BLaER1 (cell line): ENCODE measurements around the gene ARHGDIG.
A peak's percentile ranks its signal among the peaks of the same experiment; 100 is the strongest.

Source experiments
- H3K27ac ChIP-seq: shearing (Covaris generic); formaldehyde crosslinking; 2 replicates; pipeline ENCODE4 v1.8.1; 2022
- H3K27me3 ChIP-seq: shearing (Covaris generic); formaldehyde crosslinking; 2 replicates; pipeline ENCODE4 v1.8.1; 2022
- H3K36me3 ChIP-seq: shearing (Covaris generic); formaldehyde crosslinking; 2 replicates; pipeline ENCODE4 v1.8.1; 2022
- H3K4me1 ChIP-seq: shearing (Covaris generic); formaldehyde crosslinking; 2 replicates; pipeline ENCODE4 v1.8.1; 2022
- H3K4me2 ChIP-seq: shearing (Covaris generic); formaldehyde crosslinking; 2 replicates; pipeline ENCODE4 v1.8.1; 2022
- H3K4me3 ChIP-seq: shearing (Covaris generic); formaldehyde crosslinking; 2 replicates; pipeline ENCODE4 v1.8.1; 2022
- H3K9ac ChIP-seq: shearing (Covaris generic); formaldehyde crosslinking; 2 replicates; pipeline ENCODE4 v1.8.1; 2022
- H3K9me3 ChIP-seq: shearing (Covaris generic); formaldehyde crosslinking; 2 replicates; pipeline ENCODE4 v1.8.1; 2022
- H4K20me1 ChIP-seq: shearing (Covaris generic); formaldehyde crosslinking; 2 replicates; pipeline ENCODE4 v1.8.1; 2022
- Cebpa-rat ChIP-seq: shearing (Covaris generic); IDR thresholded peaks from 2 replicates; pipeline ENCODE4 v1.8.1; 2022

The ARHGDIG gene

DNA sequence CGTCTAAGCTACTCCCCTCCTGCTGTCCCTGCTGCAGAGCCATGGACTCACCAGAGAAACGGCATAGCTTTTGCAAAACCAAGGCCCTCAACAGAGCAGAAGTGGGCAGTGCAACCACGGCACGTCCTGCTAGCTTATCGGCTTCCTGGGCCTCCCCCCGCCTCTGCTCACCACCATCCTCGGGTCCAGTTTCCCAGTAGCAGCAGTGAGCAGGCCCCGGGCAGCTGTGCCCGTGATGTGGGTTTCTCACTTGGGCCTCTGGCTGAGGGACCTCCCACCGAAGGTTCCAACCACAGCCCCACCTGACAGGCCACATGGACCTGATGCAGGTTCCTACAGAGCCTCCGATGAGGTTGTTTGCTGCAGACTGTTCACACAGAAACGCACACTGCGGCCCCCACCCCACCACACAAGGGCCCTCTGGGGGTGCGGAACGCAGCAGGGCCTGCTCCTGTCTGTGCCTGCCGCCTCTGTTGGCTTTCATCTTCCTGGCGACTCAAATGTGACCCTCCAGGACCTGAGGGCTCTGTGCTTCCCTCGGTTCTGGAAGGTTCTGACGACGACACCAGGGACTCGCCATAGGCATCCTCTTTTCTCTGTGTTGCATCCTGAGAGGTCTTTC, 27.4 kb downstream of the ARHGDIG start:
- no peak overlapping the region for H3K4me3 ChIP-seq
- 0 out of 2 replicates have a peak overlapping the region, but pooled peaks have one; percentile 28 for H3K9ac ChIP-seq
- peak overlapping the region; percentile 63; the same call in 1 of the 2 replicates for H3K4me2 ChIP-seq
- no peak for TF ChIP-seq Cebpa-rat
- H3K27me3 ChIP-seq, result no peaks in the 10 kb centered on the region
- H3K4me1 ChIP-seq, result peaks cover 35% of the 10 kb centered on the region
- H3K9me3 ChIP-seq, result no peaks in the 10 kb centered on the region
- no peak overlapping the region for H3K27ac ChIP-seq
- peaks cover 92% of the 10 kb centered on the region for H3K36me3 ChIP-seq
- peaks cover 75% of the 10 kb centered on the region for H4K20me1 ChIP-seq

DNA sequence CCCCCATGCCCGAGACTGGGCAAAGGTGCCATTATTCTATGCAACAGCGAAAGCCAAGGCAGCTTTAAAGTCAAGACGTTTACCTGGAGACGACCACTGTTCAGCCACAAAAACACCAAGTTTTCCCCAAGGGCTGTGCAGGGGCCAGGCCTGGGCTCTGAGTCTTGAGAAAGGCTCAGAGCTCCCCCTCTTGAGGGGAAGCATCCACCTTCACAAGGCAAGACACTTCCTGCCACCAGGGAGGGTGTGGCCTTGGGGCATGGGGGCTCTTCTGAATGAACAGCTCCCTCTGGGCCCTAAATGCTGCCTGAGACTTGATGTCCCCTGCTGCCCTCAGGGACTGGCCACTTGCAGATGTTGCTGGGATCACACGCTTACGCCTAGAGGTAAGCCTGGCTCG, 29.1 kb downstream of the ARHGDIG start:
- Histone ChIP-seq H3K36me3 (peaks cover 92% of the 10 kb centered on the region), H4K20me1 (peaks cover 83% of the 10 kb centered on the region), H3K4me3 (no peak overlapping the region), H3K27ac (peak overlapping the region; percentile 27; the same call in 1 of the 2 replicates), H3K9me3 (no peaks in the 10 kb centered on the region), H3K4me1 (peaks cover 35% of the 10 kb centered on the region), H3K4me2 (peak overlapping the region; percentile 63), H3K27me3 (no peaks in the 10 kb centered on the region), H3K9ac (peak overlapping the region; percentile 48; the same call in 1 of the 2 replicates)
- no peak for TF ChIP-seq Cebpa-rat

DNA sequence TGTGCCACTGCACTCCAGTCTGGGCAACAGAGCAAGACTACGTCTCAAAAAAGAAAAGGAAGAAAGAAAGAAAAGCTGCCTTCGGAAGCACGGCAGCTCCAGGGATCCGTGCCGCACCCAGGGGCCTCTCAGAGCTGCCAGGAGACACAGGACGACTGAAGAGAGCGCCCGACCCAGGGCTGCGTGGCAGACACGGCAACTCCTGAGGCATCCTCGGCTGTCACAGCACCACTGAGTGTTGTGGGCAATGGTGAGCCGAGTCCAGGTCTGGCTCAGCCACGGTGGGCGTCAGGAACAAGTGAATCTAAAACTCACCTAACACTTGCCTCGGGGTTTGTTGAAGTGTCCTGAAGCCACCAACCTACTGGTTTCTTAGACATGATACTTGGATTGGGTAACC, 31.3 kb downstream of the ARHGDIG start:
- H3K36me3 ChIP-seq, result peaks cover 81% of the 10 kb centered on the region
- no peak overlapping the region for H3K4me2 ChIP-seq
- H3K4me1 ChIP-seq, result peaks cover 54% of the 10 kb centered on the region
- peaks cover 98% of the 10 kb centered on the region for H4K20me1 ChIP-seq
- no peak overlapping the region for H3K27ac ChIP-seq
- no peak for TF ChIP-seq Cebpa-rat
- H3K27me3 ChIP-seq, result no peaks in the 10 kb centered on the region
- no peak overlapping the region for H3K4me3 ChIP-seq
- no peak overlapping the region for H3K9ac ChIP-seq
- H3K9me3 ChIP-seq, result no peaks in the 10 kb centered on the region

DNA sequence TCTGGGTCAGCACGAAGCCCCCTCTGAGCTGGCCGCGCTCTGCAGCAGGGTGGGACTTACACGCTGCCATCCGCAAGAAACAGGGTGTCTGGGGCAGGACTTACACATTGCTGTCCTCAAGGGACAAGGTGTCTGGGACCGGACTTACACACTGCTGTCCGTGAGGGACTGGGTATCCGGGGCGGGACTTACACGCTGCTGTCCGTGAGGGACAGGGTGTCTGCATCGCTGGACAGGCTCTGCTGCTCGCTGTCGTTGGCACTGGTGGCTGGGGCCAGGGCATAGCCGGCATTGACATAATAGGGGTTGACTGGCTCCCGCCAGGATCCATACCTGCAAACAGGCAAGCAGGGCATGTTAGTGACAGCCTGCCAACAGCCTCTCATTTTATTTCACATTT, 34.0 kb downstream of the ARHGDIG start:
- no peak for TF ChIP-seq Cebpa-rat
- Histone ChIP-seq H4K20me1 (peaks cover 98% of the 10 kb centered on the region), H3K4me3 (no peak overlapping the region), H3K4me2 (no peak overlapping the region), H3K4me1 (peaks cover 49% of the 10 kb centered on the region), H3K9me3 (no peaks in the 10 kb centered on the region), H3K27me3 (no peaks in the 10 kb centered on the region), H3K27ac (no peak overlapping the region), H3K36me3 (peaks cover 83% of the 10 kb centered on the region), H3K9ac (no peak overlapping the region)

DNA sequence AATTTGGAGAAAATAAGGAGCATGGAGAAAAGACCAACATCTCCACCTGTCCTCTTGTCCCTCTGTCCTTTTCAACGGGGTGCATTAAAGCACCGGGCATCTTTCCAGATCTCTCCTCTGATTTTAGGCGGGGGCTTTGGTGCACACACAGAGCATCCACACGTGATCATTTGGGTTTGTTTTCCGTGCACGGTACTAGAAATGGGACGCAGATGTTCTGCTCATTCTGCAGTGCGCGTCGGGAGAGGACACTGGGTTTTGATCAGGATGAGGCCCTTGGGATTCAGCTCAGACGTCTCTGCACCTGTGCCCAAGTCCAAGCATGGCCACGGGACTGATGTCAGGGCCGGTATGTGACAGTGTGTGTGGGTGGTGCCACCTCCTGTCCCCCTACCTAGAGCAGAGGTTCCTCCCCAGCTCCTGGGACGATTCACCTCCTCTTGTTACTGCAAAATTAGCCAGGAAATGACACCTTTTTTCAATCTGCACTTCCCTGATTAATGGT, 34.5 kb downstream of the ARHGDIG start:
- Histone ChIP-seq H3K4me1 (peaks cover 49% of the 10 kb centered on the region), H4K20me1 (peaks cover 98% of the 10 kb centered on the region), H3K4me3 (no peak overlapping the region), H3K4me2 (no peak overlapping the region), H3K27me3 (no peaks in the 10 kb centered on the region), H3K9ac (no peak overlapping the region), H3K36me3 (peaks cover 81% of the 10 kb centered on the region), H3K27ac (no peak overlapping the region), H3K9me3 (no peaks in the 10 kb centered on the region)
- no peak for TF ChIP-seq Cebpa-rat

DNA sequence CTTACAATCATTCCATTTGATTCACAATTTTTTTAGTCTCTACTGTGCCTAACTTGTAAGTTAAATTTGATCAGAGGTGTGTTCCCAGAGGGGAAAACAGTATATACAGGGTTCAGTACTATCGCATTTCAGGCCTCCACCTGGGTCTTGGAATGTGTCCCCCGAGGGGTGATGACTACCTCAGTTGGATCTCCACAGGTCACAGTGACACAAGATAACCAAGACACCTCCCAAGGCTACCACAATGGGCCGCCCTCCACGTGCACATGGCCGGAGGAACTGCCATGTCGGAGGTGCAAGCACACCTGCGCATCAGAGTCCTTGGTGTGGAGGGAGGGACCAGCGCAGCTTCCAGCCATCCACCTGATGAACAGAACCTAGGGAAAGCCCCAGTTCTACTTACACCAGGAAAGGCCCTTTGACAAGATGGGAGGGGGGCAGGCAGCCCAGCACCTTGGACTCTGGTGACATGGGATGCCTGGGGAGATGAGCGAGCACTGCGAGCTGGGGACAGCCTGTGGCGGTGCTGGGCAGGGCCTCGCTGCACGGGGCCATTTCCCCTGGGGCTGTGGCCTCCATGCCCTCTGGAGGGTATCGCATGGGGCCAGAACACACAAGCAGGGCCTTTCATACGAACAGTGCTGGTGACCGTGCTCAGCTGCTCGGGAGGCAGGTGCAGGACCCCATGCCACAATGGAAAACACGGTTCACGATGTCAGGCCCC, 36.5 kb downstream of the ARHGDIG start:
- Histone ChIP-seq H4K20me1 (peaks cover 98% of the 10 kb centered on the region), H3K9me3 (no peaks in the 10 kb centered on the region), H3K9ac (no peak overlapping the region), H3K4me1 (peaks cover 60% of the 10 kb centered on the region), H3K27me3 (no peaks in the 10 kb centered on the region), H3K4me2 (no peak overlapping the region), H3K36me3 (peaks cover 73% of the 10 kb centered on the region), H3K4me3 (no peak overlapping the region), H3K27ac (no peak overlapping the region)
- TF ChIP-seq Cebpa-rat, result no peak

DNA sequence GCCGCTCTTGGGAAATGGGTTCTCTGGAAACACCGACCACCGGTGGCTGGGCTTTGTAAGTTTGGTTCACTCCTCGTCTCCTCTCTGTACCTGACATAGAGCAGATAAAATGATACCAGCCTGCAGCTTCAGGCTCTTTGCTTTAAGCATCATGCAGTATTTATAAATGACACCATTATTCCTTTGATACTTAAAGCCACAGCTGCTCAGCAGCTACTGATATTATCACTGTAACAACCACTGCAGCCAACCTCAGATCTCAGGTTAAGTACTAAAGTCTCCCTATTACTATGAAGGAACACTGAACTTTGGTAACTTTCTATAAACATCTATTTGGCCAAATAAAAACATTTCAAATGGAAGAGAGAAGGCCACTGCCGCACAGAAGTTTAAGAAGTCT, 37.2 kb downstream of the ARHGDIG start:
- Histone ChIP-seq H4K20me1 (peaks cover 98% of the 10 kb centered on the region), H3K9ac (no peak overlapping the region), H3K36me3 (peaks cover 73% of the 10 kb centered on the region), H3K27ac (no peak overlapping the region), H3K4me3 (no peak overlapping the region), H3K4me1 (peaks cover 66% of the 10 kb centered on the region), H3K4me2 (no peak overlapping the region), H3K9me3 (no peaks in the 10 kb centered on the region), H3K27me3 (no peaks in the 10 kb centered on the region)
- TF ChIP-seq Cebpa-rat, result no peak

DNA sequence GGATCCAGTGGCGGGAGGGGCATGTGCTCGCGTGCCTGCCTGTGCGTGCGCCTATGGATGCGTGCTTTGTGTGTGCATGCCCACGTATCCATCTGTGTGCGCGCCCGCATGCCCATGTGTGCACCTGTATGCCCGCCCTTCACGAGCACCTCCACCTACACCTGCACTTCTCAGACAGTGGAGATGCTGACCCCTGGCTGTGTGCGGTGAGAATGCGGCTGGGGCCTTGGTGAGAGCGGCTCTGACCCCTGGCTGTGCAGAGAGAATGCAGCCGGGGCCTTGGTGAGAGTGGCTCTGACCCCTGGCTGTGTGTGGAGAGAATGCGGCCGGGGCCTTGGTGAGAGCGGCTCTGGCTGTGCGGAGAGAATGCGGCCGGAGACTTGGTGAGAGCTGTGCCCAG, 38.2 kb downstream of the ARHGDIG start:
- Histone ChIP-seq H4K20me1 (peaks cover 98% of the 10 kb centered on the region), H3K4me1 (peaks cover 76% of the 10 kb centered on the region)
- no peak for TF ChIP-seq Cebpa-rat

DNA sequence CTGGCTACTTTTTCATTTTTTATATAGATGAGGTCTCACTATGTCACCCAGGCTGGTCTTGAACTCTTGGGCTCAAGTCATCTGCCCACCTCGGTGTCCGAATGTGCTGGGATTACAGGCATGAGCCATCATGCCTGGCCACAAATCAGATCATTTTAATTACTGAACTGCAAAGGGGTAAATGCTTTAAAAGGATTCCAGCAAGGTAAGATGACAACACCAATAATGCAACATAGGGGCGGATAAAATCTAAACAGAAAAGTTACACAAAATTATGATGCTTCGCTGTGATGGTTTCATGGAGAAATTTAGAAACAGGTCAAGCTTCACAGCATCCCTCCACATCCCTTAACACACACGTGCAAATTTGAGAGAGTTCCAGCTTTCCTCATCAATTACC, 39.8 kb downstream of the ARHGDIG start:
- Histone ChIP-seq H3K27me3 (no peaks in the 10 kb centered on the region), H3K4me1 (peaks cover 87% of the 10 kb centered on the region), H3K9ac (no peak overlapping the region), H3K27ac (no peak overlapping the region), H3K4me3 (no peak overlapping the region), H4K20me1 (peaks cover 98% of the 10 kb centered on the region), H3K4me2 (peak overlapping the region; percentile 23; the same call in 1 of the 2 replicates), H3K36me3 (peaks cover 49% of the 10 kb centered on the region), H3K9me3 (no peaks in the 10 kb centered on the region)
- no peak for TF ChIP-seq Cebpa-rat

More for the DNA sequence above, 38.2 kb downstream of the ARHGDIG start:
- no peak overlapping the region for H3K4me2 ChIP-seq
- H3K27ac ChIP-seq, result no peak overlapping the region
- no peaks in the 10 kb centered on the region for H3K9me3 ChIP-seq
- H3K36me3 ChIP-seq, result peaks cover 64% of the 10 kb centered on the region
- H3K9ac ChIP-seq, result no peak overlapping the region
- H3K4me3 ChIP-seq, result no peak overlapping the region
- H3K27me3 ChIP-seq, result no peaks in the 10 kb centered on the region

DNA sequence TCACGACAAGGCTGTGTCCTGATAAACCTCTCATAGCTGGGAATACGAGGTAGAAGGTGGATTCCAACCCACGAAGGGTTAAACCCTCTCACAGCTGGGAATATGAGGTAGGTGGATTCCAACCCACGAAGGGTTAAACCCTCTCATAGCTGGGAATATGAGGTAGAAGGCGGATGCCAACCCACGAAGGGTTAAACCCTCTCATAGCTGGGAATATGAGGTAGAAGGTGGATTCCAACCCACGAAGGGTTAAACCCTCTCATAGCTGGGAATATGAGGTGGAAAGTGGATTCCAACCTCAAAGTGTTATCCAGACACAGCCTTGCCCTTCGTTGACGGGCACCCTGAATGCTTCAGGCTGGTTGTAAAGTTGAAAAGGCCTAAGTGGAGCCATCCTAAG, 41.1 kb downstream of the ARHGDIG start:
- H3K4me1 ChIP-seq, result peaks cover 87% of the 10 kb centered on the region
- no peak overlapping the region for H3K9ac ChIP-seq
- no peaks in the 10 kb centered on the region for H3K9me3 ChIP-seq
- no peak for TF ChIP-seq Cebpa-rat
- peaks cover 49% of the 10 kb centered on the region for H3K36me3 ChIP-seq
- H3K27me3 ChIP-seq, result no peaks in the 10 kb centered on the region
- peaks cover 98% of the 10 kb centered on the region for H4K20me1 ChIP-seq
- H3K4me3 ChIP-seq, result no peak overlapping the region
- peak overlapping the region; percentile 35 for H3K4me2 ChIP-seq
- H3K27ac ChIP-seq, result no peak overlapping the region
